H9 (cell line): ENCODE measurements around the gene MINDY4. TPM values are rescaled to one million over a fixed set of nuclear protein-coding genes. Genes with fewer than 3 reads are reported as not detected.

Experiments used
- DNase-seq: peaks from one replicate; pipeline ENCODE4 v3.0.0-alpha.2; 2017
- H2AFZ ChIP-seq: one replicate; pipeline ENCODE4 v1.6.1; 2013; ENCODE audit warnings: mild to moderate bottlenecking, low read length, control low read depth, moderate library complexity
- H2AK5ac ChIP-seq: 2 replicates; pipeline ENCODE4 v1.6.1; 2013; ENCODE audit warnings: low read length, control low read depth, mixed read lengths; ENCODE audit not compliant: insufficient read length
- H2BK120ac ChIP-seq: one replicate; pipeline ENCODE4 v1.6.1; 2013; ENCODE audit warnings: low read depth, mild to moderate bottlenecking, low read length, control low read depth, inconsistent platforms; ENCODE audit not compliant: poor library complexity, severe bottlenecking
- H2BK12ac ChIP-seq: 2 replicates; pipeline ENCODE4 v1.6.1; 2013; ENCODE audit warnings: low read length, control low read depth, mixed read lengths, low read depth; ENCODE audit not compliant: insufficient read length
- H2BK15ac ChIP-seq: 2 replicates; pipeline ENCODE4 v1.6.1; 2013; ENCODE audit warnings: low read depth, low read length, control low read depth
- H2BK20ac ChIP-seq: one replicate; pipeline ENCODE4 v1.6.1; 2013; ENCODE audit warnings: low read depth, mild to moderate bottlenecking, low read length, control low read depth, inconsistent platforms; ENCODE audit not compliant: poor library complexity, severe bottlenecking
- H2BK5ac ChIP-seq: 2 replicates; pipeline ENCODE4 v1.6.1; 2013; ENCODE audit warnings: low read length, control low read depth, mixed read lengths; ENCODE audit not compliant: insufficient read length
- H3K14ac ChIP-seq: 2 replicates; pipeline ENCODE4 v1.6.1; 2013; ENCODE audit warnings: low read length, control low read depth; ENCODE audit not compliant: insufficient read depth
- H3K18ac ChIP-seq: 2 replicates; pipeline ENCODE4 v1.6.1; 2013; ENCODE audit warnings: low read depth, mild to moderate bottlenecking, mixed read lengths, low read length, control low read depth; ENCODE audit not compliant: insufficient read length
- H3K23ac ChIP-seq: 2 replicates; pipeline ENCODE4 v1.6.1; 2013; ENCODE audit warnings: low read length, control low read depth, mixed read lengths, low read depth; ENCODE audit not compliant: insufficient read length
- H3K23me2 ChIP-seq: 2 replicates; pipeline ENCODE4 v1.6.1; 2013; ENCODE audit warnings: low read depth, mild to moderate bottlenecking, mixed read lengths, low read length, control low read depth; ENCODE audit not compliant: insufficient read length, poor library complexity, severe bottlenecking
- H3K27ac ChIP-seq: 2 replicates; pipeline ENCODE4 v1.5.1; 2013; ENCODE audit warnings: low read length, control low read depth, mixed read lengths, low read depth; ENCODE audit not compliant: insufficient read length
- H3K27me3 ChIP-seq: 2 replicates; pipeline ENCODE4 v1.6.1; 2013; ENCODE audit warnings: low read length, control low read depth, inconsistent platforms; ENCODE audit not compliant: insufficient read depth
- H3K4ac ChIP-seq: 2 replicates; pipeline ENCODE4 v1.6.1; 2013; ENCODE audit warnings: low read depth, mild to moderate bottlenecking, control low read depth, inconsistent platforms, low read length, moderate library complexity
- H3K4me1 ChIP-seq: 2 replicates; pipeline ENCODE4 v1.6.1; 2013; ENCODE audit warnings: low read length, control low read depth, inconsistent platforms; ENCODE audit not compliant: insufficient read depth
- H3K4me2 ChIP-seq: 2 replicates; pipeline ENCODE4 v1.6.1; 2013; ENCODE audit warnings: low read length, control low read depth, mixed read lengths; ENCODE audit not compliant: insufficient read length, insufficient read depth
- H3K56ac ChIP-seq: 2 replicates; pipeline ENCODE4 v1.6.1; 2013; ENCODE audit warnings: low read depth, mild to moderate bottlenecking, mixed read lengths, low read length, control low read depth; ENCODE audit not compliant: insufficient read length
- H3K79me1 ChIP-seq: 2 replicates; pipeline ENCODE4 v1.6.1; 2013; ENCODE audit warnings: low read depth, mild to moderate bottlenecking, moderate library complexity, low read length, control low read depth, inconsistent platforms; ENCODE audit not compliant: insufficient read depth, poor library complexity, severe bottlenecking
- H3K79me2 ChIP-seq: 2 replicates; pipeline ENCODE4 v1.6.1; 2013; ENCODE audit warnings: low read length, control low read depth, inconsistent platforms; ENCODE audit not compliant: insufficient read depth
- H3K9ac ChIP-seq: 2 replicates; pipeline ENCODE4 v1.6.1; 2013; ENCODE audit warnings: low read length, control low read depth, mixed read lengths; ENCODE audit not compliant: insufficient read length; ENCODE audit errors: extremely low read depth
- H3K9me3 ChIP-seq: one replicate; pipeline ENCODE4 v1.6.1; 2013; ENCODE audit warnings: low read depth, low read length, inconsistent platforms; ENCODE audit not compliant: control insufficient read depth
- H3T11ph ChIP-seq: one replicate; pipeline ENCODE4 v1.6.1; 2013; ENCODE audit warnings: mild to moderate bottlenecking, low read length, control low read depth, inconsistent platforms
- H4K20me1 ChIP-seq: one replicate; pipeline ENCODE4 v1.6.1; 2013; ENCODE audit not compliant: control insufficient read depth, insufficient read length, insufficient read depth
- H4K5ac ChIP-seq: 2 replicates; pipeline ENCODE4 v1.6.1; 2013; ENCODE audit warnings: low read depth, mild to moderate bottlenecking, mixed read lengths, low read length, control low read depth; ENCODE audit not compliant: insufficient read length
- H4K8ac ChIP-seq: replicated peaks from 2 replicates; pipeline ENCODE4 v1.6.1; 2013; ENCODE audit warnings: low read length, control low read depth, mixed read lengths, low read depth; ENCODE audit not compliant: insufficient read length
- H4K91ac ChIP-seq: 2 replicates; pipeline ENCODE4 v1.6.1; 2013; ENCODE audit warnings: low read depth, mild to moderate bottlenecking, moderate library complexity, mixed read lengths, low read length, control low read depth; ENCODE audit not compliant: insufficient read length
- H3K27ac Mint-ChIP-seq, 3 experiments: 2 replicates in 2 of 3; 3 replicates in 1 of 3; pipeline ENCODE4 v1.8.0; 2020 to 2021; ENCODE audit warnings: mixed read lengths in 3 of 3, mild to moderate bottlenecking in 1 of 3, moderate library complexity in 1 of 3
- H3K27me3 Mint-ChIP-seq: 2 replicates; pipeline ENCODE4 v1.8.0; 2021; ENCODE audit warnings: low read depth, mild to moderate bottlenecking, moderate library complexity, mixed read lengths
- H3K36me3 Mint-ChIP-seq, 3 experiments: 2 replicates in 2 of 3; 3 replicates in 1 of 3; pipeline ENCODE4 v1.8.0; 2020 to 2021; ENCODE audit warnings: low read depth in 3 of 3, mixed read lengths in 3 of 3; ENCODE audit not compliant: insufficient read depth in 1 of 3
- H3K4me1 Mint-ChIP-seq, 2 experiments: 2 replicates each; pipeline ENCODE4 v1.8.0; 2020; ENCODE audit warnings: mixed read lengths in 2 of 2
- H3K4me3 Mint-ChIP-seq, 2 experiments: 2 replicates in 1 of 2; 3 replicates in 1 of 2; pipeline ENCODE4 v1.8.0; 2020 to 2021; ENCODE audit warnings: mild to moderate bottlenecking in 2 of 2, mixed read lengths in 2 of 2, moderate library complexity in 1 of 2
- H3K9me3 Mint-ChIP-seq, 2 experiments: 2 replicates in 1 of 2; 3 replicates in 1 of 2; pipeline ENCODE4 v1.8.0; 2020; ENCODE audit warnings: mild to moderate bottlenecking in 2 of 2, mixed read lengths in 2 of 2, moderate library complexity in 1 of 2
- WGBS: extraction: QIAGEN DNeasy Blood & Tissue Kit; methylation state at CpG from one replicate; pipeline ENCODE4 v1.1.7; 2013; ENCODE audit warnings: missing lambda C conversion rate, low lambda C conversion rate, mixed read lengths; ENCODE audit not compliant: insufficient read length; ENCODE audit errors: extremely low coverage; 5-methylcytosine and 5-hydroxymethylcytosine counted together
- total RNA-seq: library from RNA; stranded (reverse); gene quantifications from 2 replicates; pipeline ENCODE4 v1.2.1, GENCODE V29; 2021
- TF ChIP-seq, protein P1 (sequence below): fragments of 200-600 bp; sonication (generic); conservative IDR thresholded peaks from 3 replicates; pipeline ENCODE4 v1.8.0; 2021; ENCODE audit warnings: antibody characterized with exemption, mild to moderate bottlenecking

Gene MINDY4
- total RNA-seq, 1 experiment from 2014 or later, result 3.1 TPM

DNA sequence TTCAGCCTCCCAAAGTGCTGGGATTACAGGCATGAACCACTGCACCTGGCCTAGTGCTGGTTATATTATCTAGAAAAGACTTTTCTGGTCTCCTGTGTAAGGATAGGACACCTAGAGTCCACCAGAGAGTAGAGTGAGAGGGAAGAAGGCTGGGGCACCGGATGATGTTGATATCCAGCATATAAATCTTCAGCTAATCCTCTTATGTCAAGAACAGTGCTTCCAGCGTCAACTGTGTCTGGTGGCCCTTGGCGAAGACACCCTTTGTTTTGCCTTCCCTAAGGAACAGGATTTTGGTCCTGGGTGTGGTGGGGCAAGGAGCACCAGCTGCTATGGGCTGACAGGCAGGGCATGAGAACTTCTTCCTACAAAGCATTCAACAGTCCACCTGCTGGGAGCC is 35.6 kb upstream of the MINDY4 start:
- H3K4ac ChIP-seq, result no peak overlapping the region
- WGBS, result no CpG with 5 or more reads among the region's 3 CpGs
- Mint-ChIP-seq H3K27ac (no peak overlapping the region), H3K9me3 (peaks cover 3% of the 10 kb centered on the region in 2 experiments; a peak in 2 of 5 replicates), H3K27me3 (peaks cover 10% of the 10 kb centered on the region), H3K4me3 (no peak overlapping the region), H3K4me1 (peaks cover 12 to 17% of the 10 kb centered on the region in 2 experiments), H3K36me3 (peaks cover 2 to 8% (median 3%) of the 10 kb centered on the region in 3 experiments; a peak in 3 of 7 replicates)
- H3K23ac ChIP-seq, result no peak overlapping the region
- no peak overlapping the region for H2AK5ac ChIP-seq
- H2BK20ac ChIP-seq, result no peak overlapping the region
- H4K20me1 ChIP-seq, result no peaks in the 10 kb centered on the region
- no peaks in the 10 kb centered on the region for H3K4me1 ChIP-seq
- H3K4me2 ChIP-seq, result no peak overlapping the region
- no peaks in the 10 kb centered on the region for H3K27me3 ChIP-seq
- no peak overlapping the region for H2BK12ac ChIP-seq
- H3K14ac ChIP-seq, result no peak overlapping the region
- H3K27ac ChIP-seq, result no peak overlapping the region
- H3T11ph ChIP-seq, result no peak overlapping the region
- H2BK120ac ChIP-seq, result no peak overlapping the region
- H2AFZ ChIP-seq, result no peak overlapping the region
- no peaks in the 10 kb centered on the region for H3K79me2 ChIP-seq
- H3K79me1 ChIP-seq, result no peaks in the 10 kb centered on the region
- no peak for DNase-seq
- H4K8ac ChIP-seq, result no peak overlapping the region
- no peaks in the 10 kb centered on the region for H3K9me3 ChIP-seq
- H4K91ac ChIP-seq, result no peak overlapping the region
- TF ChIP-seq, protein P1, sequence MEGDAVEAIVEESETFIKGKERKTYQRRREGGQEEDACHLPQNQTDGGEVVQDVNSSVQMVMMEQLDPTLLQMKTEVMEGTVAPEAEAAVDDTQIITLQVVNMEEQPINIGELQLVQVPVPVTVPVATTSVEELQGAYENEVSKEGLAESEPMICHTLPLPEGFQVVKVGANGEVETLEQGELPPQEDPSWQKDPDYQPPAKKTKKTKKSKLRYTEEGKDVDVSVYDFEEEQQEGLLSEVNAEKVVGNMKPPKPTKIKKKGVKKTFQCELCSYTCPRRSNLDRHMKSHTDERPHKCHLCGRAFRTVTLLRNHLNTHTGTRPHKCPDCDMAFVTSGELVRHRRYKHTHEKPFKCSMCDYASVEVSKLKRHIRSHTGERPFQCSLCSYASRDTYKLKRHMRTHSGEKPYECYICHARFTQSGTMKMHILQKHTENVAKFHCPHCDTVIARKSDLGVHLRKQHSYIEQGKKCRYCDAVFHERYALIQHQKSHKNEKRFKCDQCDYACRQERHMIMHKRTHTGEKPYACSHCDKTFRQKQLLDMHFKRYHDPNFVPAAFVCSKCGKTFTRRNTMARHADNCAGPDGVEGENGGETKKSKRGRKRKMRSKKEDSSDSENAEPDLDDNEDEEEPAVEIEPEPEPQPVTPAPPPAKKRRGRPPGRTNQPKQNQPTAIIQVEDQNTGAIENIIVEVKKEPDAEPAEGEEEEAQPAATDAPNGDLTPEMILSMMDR, result no peak
- no peak overlapping the region for H2BK15ac ChIP-seq
- no peak overlapping the region for H3K9ac ChIP-seq
- no peak overlapping the region for H3K56ac ChIP-seq
- H2BK5ac ChIP-seq, result no peak overlapping the region
- no peak overlapping the region for H3K18ac ChIP-seq
- no peak overlapping the region for H4K5ac ChIP-seq
- no peaks in the 10 kb centered on the region for H3K23me2 ChIP-seq
